Measurements from ENCODE around the gene BORCS5. TPM values are rescaled to one million over a fixed set of nuclear protein-coding genes. Genes with fewer than 3 reads are reported as not detected.
"Not testable (repeated sequence)": the region's sequence is repeated elsewhere in the genome, so short reads cannot be mapped to it uniquely, and the experiment has no call there.

Gene BORCS5
- total RNA-seq, 1 donor from 2014 or later = 11.2 TPM

DNA sequence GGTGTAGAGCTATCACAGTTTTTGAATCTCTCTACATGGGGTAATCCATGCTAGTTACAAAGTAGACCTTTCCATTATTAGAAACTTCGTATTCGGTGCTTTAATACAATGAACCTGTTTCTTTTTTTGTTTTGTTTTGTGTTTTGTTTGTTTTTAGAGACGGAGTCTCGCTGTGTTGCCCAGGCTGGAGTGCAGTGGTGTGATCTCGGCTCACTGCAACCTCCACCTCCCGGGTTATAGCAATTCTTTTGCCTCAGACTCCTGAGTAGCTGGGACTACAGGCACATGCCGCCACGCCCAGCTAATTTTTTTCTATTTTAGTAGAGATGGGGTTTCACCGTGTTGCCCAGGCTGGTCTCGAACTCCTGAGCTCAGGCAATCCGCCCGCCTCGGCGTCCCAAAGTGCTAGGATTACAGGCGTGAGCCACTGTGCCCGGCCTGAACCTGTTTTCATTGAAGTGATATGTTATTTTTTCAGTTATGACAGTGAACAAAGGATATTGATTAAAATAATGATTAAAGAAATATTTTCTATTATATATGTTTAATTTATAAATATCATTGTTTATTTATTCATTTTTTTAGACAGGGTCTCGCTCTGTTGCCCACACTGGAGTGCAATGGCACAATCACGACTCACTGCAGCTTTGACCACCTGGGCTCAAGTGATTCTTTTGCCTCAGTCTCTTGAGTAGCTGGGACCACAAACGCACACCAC, 5.3 kb upstream of the BORCS5 start:
- DNase-seq (ENCODE audit: low spot score) = not testable (repeated sequence)

DNA sequence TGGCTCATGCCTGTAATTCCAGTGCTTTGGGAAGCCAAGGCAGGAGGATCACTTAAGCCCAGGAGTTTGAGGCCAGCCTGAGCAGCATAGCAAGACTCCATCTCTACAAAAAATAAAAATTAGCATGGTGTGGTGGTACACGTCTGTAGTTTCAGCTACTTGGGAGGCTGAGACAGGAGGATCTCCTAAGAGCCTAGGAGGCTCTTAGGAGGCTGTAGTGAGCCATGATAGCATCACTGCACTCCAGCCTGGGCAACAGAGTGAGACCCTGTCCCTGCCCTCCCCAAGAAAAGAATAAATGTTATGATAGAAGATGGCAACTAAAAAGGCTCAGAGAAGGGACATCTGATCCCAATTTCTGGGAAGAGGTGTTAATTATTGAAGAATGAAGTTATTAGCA, 3.6 kb upstream of the BORCS5 start:
- DNase-seq (ENCODE audit: low spot score) = no peak

DNA sequence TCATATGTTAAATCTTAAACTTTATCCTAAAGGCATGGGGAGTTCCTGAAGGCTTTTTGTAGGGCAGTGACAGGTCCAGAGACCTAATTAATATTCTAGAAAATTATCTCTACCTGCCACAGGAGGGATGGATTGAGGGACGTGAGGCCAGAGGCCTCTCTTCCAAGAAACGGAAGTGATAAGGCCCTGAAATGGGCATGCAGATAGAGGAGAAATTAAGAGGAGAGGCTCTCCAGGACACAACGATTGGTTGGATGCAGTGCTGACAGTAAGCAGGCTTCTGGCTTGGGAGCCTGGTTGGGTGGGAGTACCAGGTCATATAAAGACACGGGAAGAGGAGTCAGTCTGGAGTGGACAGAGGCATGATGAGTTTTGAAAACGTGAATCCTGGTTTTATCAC, 3.1 kb upstream of the BORCS5 start:
- DNase-seq (ENCODE audit: low spot score) = no peak

DNA sequence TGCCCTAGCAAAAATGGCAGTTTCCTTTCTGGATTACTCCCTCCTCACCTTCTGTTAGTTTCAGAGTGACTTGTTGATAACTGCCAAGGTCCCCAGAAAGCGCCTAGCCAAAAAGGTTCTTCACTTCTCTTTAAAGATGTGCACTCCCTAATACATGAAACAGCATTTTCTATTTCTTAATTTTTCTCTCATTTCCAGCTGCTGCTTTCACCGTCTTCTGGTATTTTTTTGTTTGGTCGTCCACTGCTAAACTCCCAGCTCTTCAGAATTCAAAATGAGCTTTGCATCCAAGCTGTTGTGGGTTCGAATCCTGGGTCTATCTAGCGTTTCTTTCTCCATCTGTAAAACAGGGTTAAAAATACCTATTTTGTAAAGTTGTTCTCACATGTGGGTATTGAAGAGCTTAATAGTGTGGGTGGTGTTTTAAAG, 397 bp upstream of the BORCS5 start:
- no peak for DNase-seq (ENCODE audit: low spot score)

DNA sequence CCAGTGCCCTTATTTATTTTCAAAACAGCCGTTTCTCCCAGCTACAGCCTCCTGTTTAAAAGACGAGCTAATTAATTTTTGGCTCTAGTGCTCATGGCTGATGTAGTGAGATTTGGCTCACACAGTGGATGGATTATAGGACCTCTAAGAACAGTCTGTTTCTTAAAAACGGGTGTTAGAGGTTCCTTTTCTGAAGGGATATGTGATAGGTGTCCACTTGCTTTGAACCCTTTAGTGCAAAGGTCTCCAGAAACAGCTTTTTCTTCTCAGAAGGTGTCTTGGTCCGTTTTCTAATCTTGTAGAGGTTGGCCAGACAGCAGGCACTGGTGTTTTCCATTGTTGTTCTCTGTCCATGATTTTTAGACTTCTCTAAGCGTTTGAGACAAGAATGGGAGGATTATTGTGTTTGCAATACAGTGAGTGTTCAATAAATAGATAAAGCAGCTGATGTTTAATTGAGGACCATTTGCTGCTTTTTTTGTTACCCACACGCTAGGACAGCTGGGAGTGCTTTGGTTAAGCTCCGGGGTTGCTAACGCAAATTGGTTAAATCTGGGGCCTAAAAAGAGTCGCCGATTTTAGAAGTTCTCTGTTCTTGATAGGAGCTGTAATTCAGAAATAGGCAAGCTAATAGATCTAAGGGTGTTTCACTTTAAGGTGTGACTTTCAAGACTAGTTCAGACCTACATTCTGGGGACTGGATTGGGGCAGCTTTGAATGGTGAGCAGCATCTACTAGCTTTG, 1.0 kb downstream of the BORCS5 start:
- DNase-seq (ENCODE audit: low spot score) = no peak

DNA sequence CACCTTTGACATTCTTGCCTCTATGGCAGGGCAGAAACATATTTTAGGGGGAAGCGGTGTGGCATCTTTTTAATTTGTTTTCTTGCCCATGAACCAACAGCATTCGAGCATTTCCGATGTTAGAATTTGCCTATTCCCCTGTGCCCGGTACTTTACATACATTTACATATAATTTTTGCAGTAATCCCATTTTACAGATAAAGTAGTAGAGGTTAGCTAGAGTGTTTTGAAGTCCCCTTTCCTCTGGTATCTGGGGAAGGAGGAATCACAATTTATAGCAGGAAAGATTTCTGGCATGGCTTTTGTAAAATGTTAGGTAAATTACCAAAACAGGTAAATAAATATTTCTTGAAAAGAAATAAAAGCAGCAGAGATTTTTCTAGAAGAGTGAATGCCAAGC, 1.6 kb downstream of the BORCS5 start:
- DNase-seq (ENCODE audit: low spot score) = no peak

DNA sequence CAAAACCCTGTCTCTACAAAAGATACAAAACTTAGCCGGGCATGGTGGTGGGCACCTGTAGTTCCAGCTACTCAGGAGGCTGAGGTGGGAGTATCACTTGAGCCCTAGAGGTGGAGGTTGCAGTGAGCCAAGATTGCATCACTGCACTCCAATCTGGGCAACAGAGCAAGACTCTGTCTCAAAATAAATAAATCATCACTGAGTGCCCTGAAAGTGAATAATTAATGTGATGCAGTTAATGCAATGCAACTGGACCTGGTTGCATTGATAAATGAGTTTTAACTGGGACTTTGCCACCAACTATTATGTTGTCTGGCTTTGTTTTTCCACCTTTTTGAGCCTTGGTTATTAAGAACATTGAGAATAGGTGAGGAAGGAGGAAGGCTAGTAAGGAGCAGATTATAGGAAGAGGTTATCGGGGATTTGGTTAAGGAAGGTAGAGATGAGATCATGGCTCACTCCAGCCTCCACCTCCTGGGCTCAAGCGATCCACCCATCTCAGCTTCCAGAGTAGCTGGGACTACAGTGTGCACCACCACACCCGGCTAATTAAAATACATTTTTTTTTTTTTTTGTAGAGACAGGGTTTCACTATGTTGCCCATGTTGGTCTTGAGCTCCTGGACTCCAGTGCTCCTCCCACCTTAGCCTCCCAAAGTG, 8.0 kb downstream of the BORCS5 start:
- DNase-seq (ENCODE audit: low spot score) = no peak

DNA sequence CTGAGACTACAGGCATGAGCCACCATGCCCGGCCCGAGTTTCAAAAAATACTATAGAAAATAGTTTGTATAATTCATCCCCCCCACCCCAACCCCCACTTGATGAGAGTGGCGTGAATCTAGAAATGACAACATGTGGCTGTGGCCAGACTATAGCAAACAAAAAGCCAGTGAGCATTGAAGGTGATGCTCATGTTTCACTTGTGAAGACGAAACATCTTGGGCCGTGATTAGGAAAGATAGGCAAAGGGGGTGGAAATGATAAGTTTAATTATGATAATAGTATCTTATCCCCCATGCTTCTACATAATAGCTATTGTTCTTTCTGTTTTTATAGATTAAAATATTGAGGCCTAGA, 8.5 kb downstream of the BORCS5 start:
- DNase-seq (ENCODE audit: low spot score) = no peak

DNA sequence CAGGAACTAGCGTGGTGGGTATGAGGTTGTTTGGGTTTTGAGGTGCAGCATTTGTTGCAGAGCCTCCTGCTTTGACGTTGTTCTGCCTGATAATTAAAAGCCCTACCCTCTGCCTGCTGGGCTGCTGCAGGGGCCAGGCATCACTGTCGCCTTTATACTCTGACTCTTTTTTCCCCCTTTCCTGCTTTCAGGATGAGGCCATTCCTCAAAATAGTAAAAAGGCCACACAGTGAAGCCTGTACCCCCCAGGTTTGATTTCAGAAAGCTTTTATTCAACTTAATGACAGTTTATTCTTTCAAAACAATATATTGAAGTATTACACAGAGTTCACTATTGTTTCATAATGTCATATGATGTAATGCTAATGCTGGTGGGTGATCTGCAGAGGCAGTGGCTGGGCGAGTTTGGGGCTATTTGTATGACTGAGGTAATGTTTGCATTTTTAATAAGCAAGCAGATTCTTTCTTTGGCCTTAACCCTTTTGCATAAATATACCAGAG, 9.1 kb downstream of the BORCS5 start:
- DNase-seq (ENCODE audit: low spot score) = no peak

DNA sequence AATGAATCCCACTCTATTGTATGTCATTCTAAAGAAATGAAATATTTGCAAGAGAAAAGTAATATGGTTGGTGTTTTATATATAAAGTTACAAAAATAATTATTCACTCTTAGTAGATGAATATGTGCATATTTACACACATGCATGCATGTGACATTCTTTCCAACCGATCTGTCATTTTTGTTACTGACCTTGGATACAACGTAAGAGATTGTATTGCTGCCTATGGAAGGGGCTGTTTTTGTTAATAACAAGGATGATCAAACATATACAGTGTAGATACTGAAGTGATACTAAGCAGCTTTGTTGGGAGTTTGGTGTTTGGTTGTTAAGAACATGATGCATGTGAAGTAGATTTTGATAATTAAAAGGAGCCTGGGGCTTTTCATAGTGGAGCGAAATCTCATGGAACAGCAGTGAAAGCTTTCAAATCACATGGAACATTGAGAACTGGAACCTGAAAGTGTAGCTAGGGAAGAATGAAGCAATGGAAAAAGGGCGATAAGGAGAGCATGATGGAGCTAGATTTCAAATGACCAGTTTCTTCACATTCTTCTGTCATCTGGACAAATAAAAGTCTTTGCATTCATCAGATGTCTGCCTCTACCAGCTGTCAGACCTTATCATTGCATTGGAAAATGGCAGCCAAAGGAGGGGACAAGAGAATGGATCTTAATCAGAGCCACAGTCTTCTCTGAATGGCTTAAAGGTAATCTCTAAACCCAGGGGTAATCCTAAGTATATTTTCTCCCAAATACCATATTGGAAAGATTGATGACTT, 10.0 kb downstream of the BORCS5 start:
- no peak for DNase-seq (ENCODE audit: low spot score)

DNA sequence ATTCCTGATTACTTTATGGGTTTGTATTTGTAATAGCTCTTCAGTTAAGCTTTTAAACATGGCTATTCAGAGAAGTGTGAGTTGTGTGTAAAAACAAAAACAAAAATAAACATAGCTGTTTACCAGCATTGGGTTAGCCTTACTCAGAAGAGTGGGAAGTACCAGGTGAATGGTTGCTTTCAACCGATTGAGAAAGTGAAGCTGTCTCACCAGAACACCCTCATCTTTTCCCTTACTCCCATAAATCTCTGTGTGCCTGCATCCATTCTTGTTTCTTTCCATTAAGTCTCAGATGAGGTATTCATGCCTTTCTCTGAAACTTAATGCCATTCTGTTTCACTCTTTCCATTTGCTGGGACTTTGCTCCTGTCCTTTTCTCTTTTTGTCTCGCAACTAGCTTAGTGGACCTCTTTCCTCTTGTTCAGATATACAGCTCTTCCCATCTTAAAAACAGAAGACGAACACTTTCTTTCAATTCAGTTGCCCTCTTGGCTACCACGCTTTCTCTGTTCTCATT, 10.7 kb downstream of the BORCS5 start:
- DNase-seq (ENCODE audit: low spot score) = no peak

DNA sequence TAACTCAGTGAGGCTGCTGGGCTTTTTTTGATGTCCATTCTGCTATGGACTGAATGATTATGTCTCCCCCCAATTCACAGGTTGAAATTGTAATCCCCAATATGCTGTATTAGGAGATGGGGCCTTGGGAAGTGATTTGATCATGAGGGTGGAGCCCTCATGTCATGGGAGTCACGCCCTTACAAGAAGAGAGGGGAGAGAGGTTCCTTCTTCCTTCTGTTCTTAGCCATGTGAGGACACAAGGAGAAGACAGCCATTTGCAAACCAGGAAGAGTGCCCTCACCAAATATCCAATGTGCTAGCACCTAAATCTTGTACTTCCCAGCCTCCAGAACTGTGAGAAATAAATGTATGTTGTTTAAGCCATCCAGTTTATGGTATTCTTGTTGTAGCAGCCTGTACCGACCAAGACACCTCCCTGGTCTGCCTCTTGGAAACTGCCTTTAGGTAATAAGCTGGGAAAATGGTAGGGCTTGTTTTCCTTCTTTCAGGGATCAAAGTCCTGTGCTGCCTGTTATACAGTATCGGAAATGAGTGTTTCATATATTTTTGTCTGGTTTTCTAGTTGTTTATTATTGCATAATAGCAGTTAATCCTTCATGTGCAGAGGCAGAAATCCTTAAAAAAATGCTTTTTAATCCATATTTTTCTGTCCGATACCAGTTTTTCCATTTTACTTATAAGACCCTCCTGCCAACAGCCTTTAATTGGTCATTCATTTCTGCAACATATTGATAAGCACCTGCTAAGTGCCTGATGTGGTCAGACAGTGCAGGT, 16.3 kb downstream of the BORCS5 start:
- DNase-seq (ENCODE audit: low spot score) = no peak

DNA sequence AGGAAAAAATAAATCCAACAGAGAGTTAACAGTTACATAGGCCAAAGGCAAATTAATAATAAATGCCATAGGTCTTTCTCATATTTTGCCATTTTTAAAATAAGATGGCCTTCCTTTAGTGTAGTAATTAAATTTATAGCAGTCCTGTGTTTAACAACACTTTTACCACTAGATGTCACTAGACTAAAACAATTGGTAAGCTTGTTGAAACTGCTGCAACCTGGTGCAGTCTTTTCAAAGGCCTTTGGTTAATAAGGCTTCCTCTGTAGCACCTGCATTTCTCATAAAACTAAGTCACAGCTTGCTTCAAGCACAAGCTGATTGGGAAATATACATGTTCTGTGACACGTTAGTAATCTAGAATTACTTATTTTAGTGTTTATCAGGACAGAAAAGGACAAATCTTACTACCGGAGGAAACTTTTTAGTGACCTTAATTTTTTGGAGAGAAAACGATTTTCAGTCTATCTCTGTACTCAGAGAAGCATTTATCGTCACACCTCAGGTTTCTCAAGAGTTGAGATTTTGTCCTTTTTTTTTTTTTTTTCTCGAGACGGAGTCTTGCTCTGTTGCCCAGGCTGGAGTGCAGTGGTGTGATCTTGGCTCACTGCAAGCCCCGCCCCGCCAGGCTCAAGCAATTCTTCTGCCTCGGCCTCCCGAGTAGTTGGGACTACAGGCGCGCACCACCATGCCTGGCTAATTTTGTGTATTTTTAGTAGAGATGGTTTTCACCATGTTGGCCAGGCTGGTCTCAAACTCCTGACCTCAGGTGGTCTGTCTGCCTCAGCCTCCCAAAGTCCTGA, 20.0 kb downstream of the BORCS5 start:
- no peak for DNase-seq (ENCODE audit: low spot score)

DNA sequence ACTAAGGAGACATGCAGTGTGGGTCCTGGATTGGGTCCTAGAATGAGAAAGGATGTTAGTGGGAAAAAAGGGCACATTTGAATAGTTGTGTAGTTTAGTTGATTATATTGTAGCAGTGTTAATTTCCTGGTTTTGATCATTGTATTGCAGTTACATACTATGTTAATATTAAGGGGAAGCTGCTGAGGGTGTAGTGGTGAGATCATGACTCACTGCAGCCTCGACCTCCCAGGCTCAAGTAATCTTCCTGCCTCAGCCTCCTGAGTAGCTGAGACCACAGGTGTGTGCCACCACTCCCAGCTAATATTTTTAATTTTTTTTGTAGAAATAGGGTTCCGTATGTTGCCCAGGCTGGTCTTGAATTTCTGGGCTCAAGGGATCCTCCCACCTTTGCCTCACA, 21.7 kb downstream of the BORCS5 start:
- no peak for DNase-seq (ENCODE audit: low spot score)

DNA sequence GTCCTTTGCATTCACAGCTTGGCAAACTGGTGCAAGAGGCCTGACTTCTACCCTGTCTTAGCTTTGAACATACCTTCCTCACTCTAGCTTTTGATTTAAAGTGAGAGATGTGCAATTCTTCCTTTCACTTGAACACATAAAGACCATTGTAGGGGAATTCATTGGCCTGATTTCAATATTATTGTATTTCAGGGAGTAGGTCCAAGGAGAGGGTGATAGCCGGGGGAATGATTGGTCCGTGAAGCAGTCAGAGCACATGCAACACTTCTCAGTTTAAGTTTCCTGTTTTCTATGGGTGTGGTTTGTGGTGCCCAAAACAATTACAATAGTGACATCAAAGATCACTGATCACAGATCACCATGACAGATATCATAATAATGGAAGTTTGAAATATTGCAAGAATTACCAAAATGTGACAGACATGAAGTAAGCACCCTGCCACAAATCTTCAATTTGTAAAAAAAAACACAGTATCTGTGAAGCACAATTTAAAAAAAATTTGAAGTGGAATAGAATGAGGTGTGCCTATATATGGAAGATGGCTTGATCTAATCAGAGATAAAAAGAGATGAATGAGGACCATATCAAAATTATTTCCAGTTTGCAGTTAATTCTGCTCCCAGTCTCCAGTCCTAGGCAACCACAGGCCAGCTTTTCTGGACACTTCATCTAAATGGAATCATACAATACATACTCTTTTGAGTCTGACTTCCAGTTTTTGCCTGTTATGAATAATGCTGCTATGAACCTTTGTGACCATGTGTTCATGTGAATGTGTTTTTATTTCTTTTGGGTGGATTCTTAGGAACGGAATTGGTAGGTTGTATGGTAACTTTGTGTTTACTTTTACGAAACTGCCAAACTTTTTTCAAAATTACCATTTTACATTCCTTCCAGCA, 23.2 kb downstream of the BORCS5 start:
- no peak for DNase-seq (ENCODE audit: low spot score)

DNA sequence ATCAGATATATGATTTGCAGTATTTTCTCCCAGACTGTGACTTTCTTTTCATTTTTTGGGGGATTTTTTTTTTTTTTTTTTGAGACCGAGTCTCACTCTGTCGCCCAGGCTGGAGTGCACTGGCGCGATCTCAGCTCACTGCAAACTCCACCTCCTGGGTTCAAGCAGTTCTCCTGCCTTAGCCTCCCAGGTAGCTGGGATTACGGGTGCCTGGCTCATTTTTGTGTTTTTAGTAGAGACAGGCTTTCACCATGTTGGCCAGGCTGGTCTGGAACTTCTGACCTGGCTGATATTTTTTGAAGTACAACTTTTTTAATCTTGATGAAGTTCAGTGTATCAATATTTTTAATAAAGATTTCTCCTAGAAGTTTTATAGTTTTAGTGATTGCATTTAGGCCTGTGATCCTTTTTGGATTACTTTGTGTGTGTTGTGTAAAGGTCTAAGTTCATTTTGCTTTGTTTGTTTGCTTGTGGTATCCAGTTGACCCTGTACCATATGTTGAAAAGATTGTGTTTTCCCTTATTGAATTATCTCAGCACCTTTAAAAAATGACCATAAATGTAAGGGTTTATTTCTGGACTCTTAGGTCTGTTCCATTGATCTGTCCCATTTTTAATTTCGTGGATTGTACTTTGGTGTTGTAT, 24.2 kb downstream of the BORCS5 start:
- no peak for DNase-seq (ENCODE audit: low spot score)

DNA sequence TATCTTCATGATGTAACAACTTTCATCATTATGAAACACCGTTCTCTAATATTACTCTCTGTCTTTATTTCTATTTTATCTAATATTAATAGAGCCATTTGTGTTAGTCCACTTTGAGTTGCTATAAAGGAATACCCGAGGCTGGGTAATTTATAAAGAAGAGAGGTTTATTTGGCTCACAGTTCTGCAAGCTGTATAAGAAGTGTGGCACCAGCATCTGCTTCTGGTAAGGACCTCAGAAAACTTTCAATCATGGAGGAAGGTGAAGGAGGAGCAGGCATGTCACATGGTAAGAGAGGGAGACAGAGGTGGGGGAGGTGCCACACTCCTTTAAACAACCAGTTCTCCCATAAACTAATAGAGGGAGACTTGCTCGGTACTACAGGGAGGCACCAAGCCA, 25.1 kb downstream of the BORCS5 start:
- no peak for DNase-seq (ENCODE audit: low spot score)

All from mesenteric fat pad (tissue), 1 donor.